B cell (primary cell): Measurements from ENCODE around the gene ARFGEF2.

Source experiments
- CTCF ChIP-seq: fragments of 200-600 bp; IDR thresholded peaks from one replicate; pipeline ENCODE4 v1.8.0; 2022; ENCODE audit warnings: antibody characterized with exemption, mild to moderate bottlenecking
- EZH2 ChIP-seq: IDR thresholded peaks from 2 replicates; pipeline ENCODE4 v1.6.1; 2012; ENCODE audit warnings: borderline replicate concordance, low read depth, mild to moderate bottlenecking, moderate library complexity, low read length; ENCODE audit not compliant: insufficient read depth, poor library complexity, severe bottlenecking

GRCh38 chr20:48879612-48880245 lies 41.8 kb upstream of the ARFGEF2 start:
- TF ChIP-seq CTCF (no peak), EZH2 (no peak)
